GM12878 (cell line): ENCODE data around the gene C1GALT1. TPM values are rescaled to one million over a fixed set of nuclear protein-coding genes. Genes with fewer than 3 reads are reported as not detected.

Experiments used
- ATF7 ChIP-seq: fragments of 450-650 bp; IDR thresholded peaks from 2 replicates; pipeline ENCODE4 v1.6.1; 2016; ENCODE audit warnings: low read depth, mild to moderate bottlenecking
- CTCF ChIP-seq, 3 experiments: IDR thresholded peaks in 2 of 3; conservative IDR thresholded peaks in 1 of 3; 2 replicates each; pipeline ENCODE4 v1.5.1; 2011; ENCODE audit warnings: low read depth in 3 of 3, low read length in 3 of 3, mild to moderate bottlenecking in 3 of 3, control low read depth in 2 of 3, moderate library complexity in 2 of 3, inconsistent platforms in 1 of 3, mixed read lengths in 1 of 3; ENCODE audit not compliant: control insufficient read depth in 2 of 3, insufficient read depth in 1 of 3; ENCODE audit errors: extremely low read depth in 1 of 3
- JUND ChIP-seq: IDR thresholded peaks from 2 replicates; pipeline ENCODE4 v1.6.1; 2012; ENCODE audit warnings: low read depth, mild to moderate bottlenecking, low read length, improper control_type of control experiment, moderate library complexity
- KDM1A ChIP-seq: fragments of 200-600 bp; sonication (generic); IDR thresholded peaks from 2 replicates; pipeline ENCODE4 v1.6.1; 2016; ENCODE audit warnings: borderline replicate concordance
- MEF2B ChIP-seq: fragments of 450-650 bp; IDR thresholded peaks from 2 replicates; pipeline ENCODE4 v1.6.1; 2018; ENCODE audit warnings: mild to moderate bottlenecking, moderate library complexity; ENCODE audit not compliant: partially characterized antibody, poor library complexity, severe bottlenecking
- MYB ChIP-seq: fragments of 150-350 bp; IDR thresholded peaks from 2 replicates; pipeline ENCODE4 v1.6.1; 2014; ENCODE audit warnings: mild to moderate bottlenecking, low read depth, low read length, borderline replicate concordance
- MYC ChIP-seq: IDR thresholded peaks from 2 replicates; pipeline ENCODE4 v1.6.1; 2011; ENCODE audit warnings: mild to moderate bottlenecking, low read length, moderate library complexity, inconsistent platforms; ENCODE audit not compliant: insufficient read depth, insufficient replicate concordance, insufficient read length, severe bottlenecking
- REST ChIP-seq: IDR thresholded peaks from 2 replicates; pipeline ENCODE4 v1.6.1; 2012; ENCODE audit warnings: mild to moderate bottlenecking, low read depth, low read length
- RFX5 ChIP-seq: IDR thresholded peaks from 2 replicates; pipeline ENCODE4 v1.6.1; 2011; ENCODE audit warnings: low read depth, low read length, improper control_type of control experiment
- SP1 ChIP-seq: IDR thresholded peaks from one replicate; pipeline ENCODE4 v1.6.1; 2011; ENCODE audit warnings: low read depth, low read length
- SREBF1 ChIP-seq: IDR thresholded peaks from 2 replicates; pipeline ENCODE4 v1.6.1; 2012; ENCODE audit warnings: mild to moderate bottlenecking, low read length
- ZNF622 ChIP-seq: fragments of 450-650 bp; IDR thresholded peaks from 2 replicates; pipeline ENCODE4 v1.6.1; 2017; ENCODE audit warnings: mild to moderate bottlenecking, inconsistent platforms
- ZZZ3 ChIP-seq: IDR thresholded peaks from 2 replicates; pipeline ENCODE4 v1.6.1; 2011; ENCODE audit warnings: low read depth; ENCODE audit not compliant: control insufficient read depth, insufficient read length
- polyA plus RNA-seq, 11 experiments: library from polyadenylated mRNA; depleted of rRNA in 4 of 11; unstranded in 6 of 11; stranded (reverse) in 5 of 11; fragments of >200 nt; fragmentation: Nextera tagmentation in 4 of 11; fragmentation: Illumina TruSeq in 1 of 11; extraction: Ambion mirVana in 4 of 11; extraction: Trizol in 1 of 11; gene quantifications; 1 replicate in 1 of 11; 2 replicates in 10 of 11; pipeline versions ENCODE4 v1.2.1 to v1.2.3, GENCODE V29; 2011 to 2016; ENCODE audit warnings: inconsistent platforms in 2 of 11, missing spikeins in 2 of 11, low read depth in 1 of 11
- total RNA-seq, 4 experiments: library from RNA; depleted of rRNA in 3 of 4; stranded (reverse); fragments of >200 nt in 3 of 4; fragmentation: Illumina TruSeq in 1 of 4; extraction: Trizol in 1 of 4; gene quantifications; 2 replicates each; pipeline versions ENCODE4 v1.2.1 to v1.2.3, GENCODE V29; 2013 to 2021
- TF ChIP-seq, protein P1 (sequence below): fragments of 450-650 bp; formaldehyde crosslinking; IDR thresholded peaks from 2 replicates; pipeline ENCODE4 v1.4.0; 2022; ENCODE audit warnings: mild to moderate bottlenecking, moderate library complexity
- TF ChIP-seq, protein P2 (sequence below): fragments of 450-650 bp; formaldehyde crosslinking; IDR thresholded peaks from 2 replicates; pipeline ENCODE4 v1.5.0; 2022; ENCODE audit warnings: mild to moderate bottlenecking, missing genetic modification characterization

C1GALT1 gene
- total and polyA plus RNA-seq, 10 of the 15 experiments (the other 5 are each of a cell fraction or from before 2014, with no cell fraction given): 1.6 to 25.0 (median 8.5) TPM

DNA sequence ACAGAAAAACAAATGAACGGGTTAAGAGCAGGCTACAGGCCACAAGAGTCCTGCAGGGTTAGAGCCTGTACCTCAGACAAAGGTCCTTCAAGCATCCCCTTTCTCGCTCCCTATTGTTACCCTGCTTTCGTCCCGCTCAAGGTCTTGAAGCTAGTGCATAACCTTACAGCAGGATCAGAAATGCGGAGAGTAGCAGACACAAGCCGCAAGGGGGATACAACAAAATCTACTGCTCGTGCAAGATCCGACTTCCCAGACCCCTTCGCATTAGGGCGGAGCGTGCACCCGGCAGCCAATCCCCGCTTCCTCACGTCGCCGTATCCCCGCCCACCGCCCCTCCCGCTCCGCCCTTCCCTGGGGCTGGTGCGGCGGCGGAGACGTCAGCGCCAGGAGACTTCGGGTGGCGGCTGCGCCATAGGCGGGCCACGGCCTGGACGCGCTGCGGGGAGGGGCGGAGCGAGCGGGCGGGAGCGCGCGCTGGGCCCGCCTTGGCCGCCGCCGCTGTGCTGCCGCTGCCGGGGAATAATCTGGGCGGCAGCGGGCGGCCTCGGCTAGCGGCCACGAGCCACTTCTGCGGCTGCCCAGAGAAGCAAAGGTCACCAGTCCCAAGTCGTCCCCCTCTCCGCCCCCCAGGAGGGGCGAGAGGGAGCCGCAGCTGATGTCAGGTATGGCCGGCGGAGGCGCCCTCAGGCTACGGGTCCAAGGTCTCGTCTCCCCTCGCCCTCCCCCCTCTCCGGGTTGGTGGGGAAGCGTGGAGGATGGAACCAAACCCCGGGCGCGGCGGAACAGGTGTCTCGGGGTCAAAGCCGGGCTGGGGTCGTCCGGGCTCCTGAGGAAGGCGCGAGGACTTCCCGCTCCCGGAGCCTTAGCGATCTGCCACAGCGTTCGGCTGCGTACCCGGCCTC is at the start of gene C1GALT1 (continued):
- TF ChIP-seq CTCF (IDR thresholded peaks at IDR 0.05 in 2 of 3, conservative IDR thresholded peaks at IDR 0.05 in 1 of 3; ENCODE audit: control insufficient read depth in 2 of 3, extremely low read depth in 1 of 3, insufficient read depth in 1 of 3, low read depth in 3 of 3, low read length in 3 of 3) (peak; percentile 44 to 55 (median 48)), KDM1A (no peak), ATF7 (peak; percentile 59), MYC (peak; percentile 40), JUND (no peak), MEF2B (no peak), SP1 (peak; percentile 59), ZNF622 (no peak), MYB (no peak), RFX5 (0 out of 2 replicates have a peak, but pooled peaks have one; percentile 64), SREBF1 (no peak), ZZZ3 (no peak), REST (no peak)
- TF ChIP-seq, protein P1, sequence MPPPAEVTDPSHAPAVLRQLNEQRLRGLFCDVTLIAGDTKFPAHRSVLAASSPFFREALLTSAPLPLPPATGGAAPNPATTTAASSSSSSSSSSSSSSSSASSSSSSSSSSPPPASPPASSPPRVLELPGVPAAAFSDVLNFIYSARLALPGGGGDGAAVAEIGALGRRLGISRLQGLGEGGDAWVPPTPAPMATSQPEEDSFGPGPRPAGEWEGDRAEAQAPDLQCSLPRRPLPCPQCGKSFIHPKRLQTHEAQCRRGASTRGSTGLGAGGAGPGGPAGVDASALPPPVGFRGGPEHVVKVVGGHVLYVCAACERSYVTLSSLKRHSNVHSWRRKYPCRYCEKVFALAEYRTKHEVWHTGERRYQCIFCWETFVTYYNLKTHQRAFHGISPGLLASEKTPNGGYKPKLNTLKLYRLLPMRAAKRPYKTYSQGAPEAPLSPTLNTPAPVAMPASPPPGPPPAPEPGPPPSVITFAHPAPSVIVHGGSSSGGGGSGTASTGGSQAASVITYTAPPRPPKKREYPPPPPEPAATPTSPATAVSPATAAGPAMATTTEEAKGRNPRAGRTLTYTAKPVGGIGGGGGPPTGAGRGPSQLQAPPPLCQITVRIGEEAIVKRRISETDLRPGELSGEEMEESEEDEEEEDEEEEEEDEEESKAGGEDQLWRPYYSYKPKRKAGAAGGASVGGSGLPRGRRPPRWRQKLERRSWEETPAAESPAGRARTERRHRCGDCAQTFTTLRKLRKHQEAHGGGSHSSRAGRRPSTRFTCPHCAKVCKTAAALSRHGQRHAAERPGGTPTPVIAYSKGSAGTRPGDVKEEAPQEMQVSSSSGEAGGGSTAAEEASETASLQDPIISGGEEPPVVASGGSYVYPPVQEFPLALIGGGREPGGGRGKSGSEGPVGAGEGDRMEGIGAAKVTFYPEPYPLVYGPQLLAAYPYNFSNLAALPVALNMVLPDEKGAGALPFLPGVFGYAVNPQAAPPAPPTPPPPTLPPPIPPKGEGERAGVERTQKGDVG: no peak
- TF ChIP-seq, protein P2, sequence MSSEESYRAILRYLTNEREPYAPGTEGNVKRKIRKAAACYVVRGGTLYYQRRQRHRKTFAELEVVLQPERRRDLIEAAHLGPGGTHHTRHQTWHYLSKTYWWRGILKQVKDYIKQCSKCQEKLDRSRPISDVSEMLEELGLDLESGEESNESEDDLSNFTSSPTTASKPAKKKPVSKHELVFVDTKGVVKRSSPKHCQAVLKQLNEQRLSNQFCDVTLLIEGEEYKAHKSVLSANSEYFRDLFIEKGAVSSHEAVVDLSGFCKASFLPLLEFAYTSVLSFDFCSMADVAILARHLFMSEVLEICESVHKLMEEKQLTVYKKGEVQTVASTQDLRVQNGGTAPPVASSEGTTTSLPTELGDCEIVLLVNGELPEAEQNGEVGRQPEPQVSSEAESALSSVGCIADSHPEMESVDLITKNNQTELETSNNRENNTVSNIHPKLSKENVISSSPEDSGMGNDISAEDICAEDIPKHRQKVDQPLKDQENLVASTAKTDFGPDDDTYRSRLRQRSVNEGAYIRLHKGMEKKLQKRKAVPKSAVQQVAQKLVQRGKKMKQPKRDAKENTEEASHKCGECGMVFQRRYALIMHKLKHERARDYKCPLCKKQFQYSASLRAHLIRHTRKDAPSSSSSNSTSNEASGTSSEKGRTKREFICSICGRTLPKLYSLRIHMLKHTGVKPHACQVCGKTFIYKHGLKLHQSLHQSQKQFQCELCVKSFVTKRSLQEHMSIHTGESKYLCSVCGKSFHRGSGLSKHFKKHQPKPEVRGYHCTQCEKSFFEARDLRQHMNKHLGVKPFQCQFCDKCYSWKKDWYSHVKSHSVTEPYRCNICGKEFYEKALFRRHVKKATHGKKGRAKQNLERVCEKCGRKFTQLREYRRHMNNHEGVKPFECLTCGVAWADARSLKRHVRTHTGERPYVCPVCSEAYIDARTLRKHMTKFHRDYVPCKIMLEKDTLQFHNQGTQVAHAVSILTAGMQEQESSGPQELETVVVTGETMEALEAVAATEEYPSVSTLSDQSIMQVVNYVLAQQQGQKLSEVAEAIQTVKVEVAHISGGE (CRISPR knock-in tag): no peak
